HG02970 (cell line): ENCODE measurements around the gene TCAIM.
"Not testable (repeated sequence)": the region's sequence is repeated elsewhere in the genome, so short reads cannot be mapped to it uniquely, and the experiment has no call there.

Experiments used
- ATAC-seq: cut with Tn5 transposase; IDR thresholded peaks from one replicate; pipeline ENCODE4 v1.9.1; 2021; ENCODE audit warnings: mild to moderate bottlenecking, moderate library complexity, moderate number of reproducible peaks; ENCODE audit not compliant: unreplicated experiment, low FRiP score

TCAIM gene

GRCh38 chr3:44342176-44342790 is 3.7 kb downstream of the TCAIM start:
- no peak for ATAC-seq

DNA sequence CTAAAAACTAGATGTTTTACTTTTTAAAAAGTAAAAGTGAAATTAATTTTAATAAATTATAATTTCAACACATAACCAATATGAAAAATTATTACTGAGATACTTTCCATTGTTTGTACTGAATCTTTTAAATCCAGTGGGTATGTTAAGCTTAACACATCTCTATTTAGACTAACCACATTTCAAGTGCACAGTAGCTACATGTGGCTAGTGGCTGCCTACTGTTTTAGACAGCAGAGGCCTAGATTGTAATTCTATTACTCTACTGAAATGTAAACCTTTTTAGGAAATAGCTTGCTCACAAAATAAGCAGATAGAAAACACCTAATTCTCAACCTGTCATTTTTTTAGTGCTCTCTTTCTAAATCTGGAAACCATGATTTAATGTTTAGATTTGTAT is 4.9 kb downstream of the TCAIM start:
- no peak for ATAC-seq

GRCh38 chr3:44346590-44346989 is 8.0 kb downstream of the TCAIM start:
- ATAC-seq, result not testable (repeated sequence)

GRCh38 chr3:44348993-44349392 is 10.4 kb downstream of the TCAIM start:
- no peak for ATAC-seq

GRCh38 chr3:44353355-44353924 is 14.9 kb downstream of the TCAIM start:
- no peak for ATAC-seq

GRCh38 chr3:44355362-44356033 is 16.9 kb downstream of the TCAIM start:
- ATAC-seq, result no peak

GRCh38 chr3:44359146-44359751 is 20.7 kb downstream of the TCAIM start:
- ATAC-seq, result no peak

GRCh38 chr3:44363591-44363990 is 25.0 kb downstream of the TCAIM start:
- no peak for ATAC-seq

GRCh38 chr3:44365952-44366351 is 27.4 kb downstream of the TCAIM start:
- no peak for ATAC-seq

GRCh38 chr3:44375450-44375849 is 36.9 kb downstream of the TCAIM start:
- no peak for ATAC-seq

- no peak for ATAC-seq
Measured at GRCh38 chr3:44387404-44387803, 48.8 kb downstream of the TCAIM start.

- ATAC-seq, result no peak
Measured at GRCh38 chr3:44392489-44392888, 53.9 kb downstream of the TCAIM start.

DNA sequence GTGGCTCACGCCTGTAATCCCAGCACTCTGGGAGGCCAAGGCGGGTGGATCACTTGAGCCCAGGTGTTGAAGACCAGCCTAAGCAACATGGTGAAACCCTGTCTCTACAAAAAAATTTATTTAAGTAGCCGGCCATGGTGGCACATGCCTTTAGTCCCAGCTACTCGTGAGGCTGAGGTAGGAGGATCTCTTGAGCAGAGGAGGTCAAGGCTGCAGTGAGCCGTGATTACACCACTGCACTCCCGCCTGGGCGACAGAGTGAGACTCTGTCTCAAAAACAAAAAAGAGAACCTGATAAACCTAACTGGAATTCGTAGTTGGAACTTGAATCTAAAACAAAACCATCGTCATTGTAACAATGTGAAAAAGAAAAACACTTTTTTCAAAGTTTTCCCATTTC is 57.1 kb downstream of the TCAIM start:
- no peak for ATAC-seq

DNA sequence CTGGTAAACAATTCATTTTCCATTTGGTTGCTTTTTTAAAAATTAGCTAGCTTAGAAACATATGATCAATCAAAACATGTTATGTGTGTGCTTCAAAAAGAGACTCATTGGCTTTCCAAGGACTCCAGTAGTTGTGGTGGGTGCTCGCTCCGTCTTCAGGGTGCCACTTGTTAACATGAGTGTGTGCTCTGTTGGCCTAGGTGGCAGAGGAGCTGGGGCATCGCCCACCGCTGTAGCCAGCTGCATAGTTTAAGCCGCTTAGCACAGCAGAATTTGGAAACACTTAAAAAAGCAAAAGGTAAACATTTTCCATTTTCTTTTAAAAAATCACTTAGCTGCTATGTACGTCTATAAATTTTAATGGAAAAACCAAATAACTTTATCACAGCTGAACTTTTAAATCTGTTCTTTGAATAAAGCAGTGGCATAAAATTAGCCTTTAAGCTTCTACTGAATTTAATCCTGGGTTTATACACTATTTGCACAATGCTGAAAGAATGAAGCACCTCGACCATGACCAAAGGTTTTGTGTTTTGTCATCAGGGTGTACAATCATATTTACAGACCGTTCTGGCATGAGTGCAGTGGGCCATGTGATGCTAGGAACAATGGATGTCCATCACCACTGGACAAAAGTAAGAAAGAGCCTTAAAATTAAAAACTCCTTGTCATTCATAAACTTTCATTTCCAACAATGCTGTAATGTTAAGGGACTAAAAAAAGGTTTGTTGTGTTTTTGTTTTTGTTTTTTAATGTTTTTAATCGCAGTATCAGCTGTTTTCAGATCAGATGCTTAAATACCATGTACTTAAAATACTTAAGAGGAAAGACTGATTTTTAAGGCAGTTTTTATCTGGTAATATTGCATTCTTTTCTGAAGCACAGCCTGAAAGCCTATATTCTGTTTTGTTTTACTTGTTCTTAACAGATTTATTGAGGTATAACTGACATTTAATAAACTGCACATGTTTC is 57.9 kb downstream of the TCAIM start:
- no peak for ATAC-seq

DNA sequence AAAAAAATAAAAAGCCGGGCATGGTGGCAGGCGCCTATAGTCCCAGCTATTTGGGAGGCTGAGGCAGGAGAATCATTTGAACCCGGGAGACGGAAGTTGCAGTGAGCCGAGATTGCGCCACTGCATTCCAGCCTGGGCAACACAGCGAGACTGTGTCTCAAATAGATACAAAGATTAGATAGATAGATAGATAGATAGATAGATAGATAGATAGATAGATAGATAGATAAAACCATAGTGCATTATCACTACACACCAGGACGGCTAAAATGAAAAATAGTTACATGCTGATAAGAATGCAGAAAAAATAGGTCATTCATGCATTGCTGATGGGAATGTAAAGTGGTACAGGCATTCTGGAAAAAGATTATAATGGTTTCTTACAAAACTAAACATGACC is 59.7 kb downstream of the TCAIM start:
- not testable (repeated sequence) for ATAC-seq

GRCh38 chr3:44398853-44399252 is 60.3 kb downstream of the TCAIM start:
- ATAC-seq, result no peak

- ATAC-seq, result no peak
Measured at GRCh38 chr3:44400771-44401170, 62.2 kb downstream of the TCAIM start.

DNA sequence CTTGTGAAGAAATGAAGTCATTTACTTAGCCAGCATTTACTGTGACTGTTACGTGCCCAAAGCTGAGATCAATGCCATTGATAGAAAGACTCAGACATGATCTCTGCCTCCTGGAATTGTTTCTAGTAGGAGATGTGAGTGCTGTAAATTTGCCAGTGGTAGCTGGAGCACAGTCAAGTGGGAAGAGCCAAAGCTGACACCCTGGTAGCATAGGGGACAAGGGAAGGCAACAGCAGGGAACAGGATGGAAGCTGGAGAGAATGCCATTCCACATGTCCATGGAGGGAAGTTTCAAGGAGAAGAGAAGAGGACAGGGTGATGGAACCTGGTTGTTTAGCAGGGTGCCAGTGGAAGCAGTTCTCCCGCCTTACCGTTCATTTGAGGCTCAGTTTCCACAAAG is 64.0 kb downstream of the TCAIM start:
- ATAC-seq, result no peak

GRCh38 chr3:44409640-44410410 is 71.3 kb downstream of the TCAIM start:
- ATAC-seq, result no peak
